CD4-positive, alpha-beta T cell treated with Interleukin-1 beta for 1 hour (primary cell): ENCODE measurements around the gene MYO6.
A peak's percentile ranks its signal among the peaks of the same experiment; 100 is the strongest.
"Not testable (repeated sequence)": the region's sequence is repeated elsewhere in the genome, so short reads cannot be mapped to it uniquely, and the experiment has no call there.

Experiments
- DNase-seq, 2 donors: peaks; one replicate each; pipeline ENCODE4 v3.0.0-alpha.2; 2020 to 2022

The MYO6 gene

DNA sequence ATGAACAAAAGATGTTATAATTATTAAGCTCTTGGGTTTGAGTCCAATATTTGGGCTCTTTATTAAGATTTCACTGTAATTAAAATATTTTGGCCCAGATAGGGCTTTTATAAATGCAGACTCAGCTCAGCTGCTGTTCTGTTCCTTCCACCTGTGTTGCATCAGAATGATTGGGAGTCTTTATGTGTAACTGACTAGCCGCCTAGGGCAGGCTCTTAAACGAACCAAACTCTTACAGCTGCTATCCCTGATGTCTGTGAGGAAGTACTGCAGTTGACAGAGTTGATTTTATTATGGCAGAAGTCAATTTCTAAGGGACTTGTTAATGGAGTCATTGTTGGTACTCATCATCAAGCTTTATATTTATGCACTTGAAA is 144.7 kb downstream of the MYO6 start:
- no peak for DNase-seq

DNA sequence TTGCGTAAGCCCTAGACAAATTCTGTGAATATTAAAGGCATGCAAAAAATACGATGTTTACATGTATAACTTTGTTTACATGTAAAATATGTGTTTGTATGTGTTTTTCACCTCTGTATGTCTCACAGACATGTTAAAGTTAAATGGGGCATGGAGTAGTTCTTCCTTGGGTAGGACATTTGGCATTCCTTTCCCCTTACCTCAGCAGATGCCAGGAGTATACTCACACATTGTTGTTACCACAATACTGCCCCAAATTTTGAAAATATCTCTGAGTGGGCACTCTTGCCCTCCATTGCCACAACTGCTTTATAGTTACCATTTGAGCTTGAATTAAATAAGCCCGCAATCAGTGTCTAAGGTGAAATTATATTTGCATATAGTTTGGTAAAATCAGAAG is 147.5 kb downstream of the MYO6 start:
- no peak for DNase-seq

DNA sequence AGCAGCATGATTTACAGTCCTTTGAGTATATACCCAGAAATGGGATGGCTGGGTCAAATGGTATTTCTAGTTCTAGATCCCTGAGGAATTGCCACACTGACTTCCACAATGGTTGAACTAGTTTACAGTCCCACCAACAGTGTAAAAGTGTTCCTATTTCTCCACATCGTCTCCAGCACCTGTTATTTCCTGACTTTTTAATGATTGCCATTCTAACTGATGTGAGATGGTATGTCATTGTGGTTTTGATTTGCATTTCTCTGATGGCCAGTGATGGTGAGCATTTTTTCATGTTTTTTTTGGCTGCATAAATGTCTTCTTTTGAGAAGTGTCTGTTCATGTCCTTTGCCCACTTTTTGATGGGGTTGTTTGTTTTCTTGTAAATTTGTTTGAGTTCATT is 151.2 kb downstream of the MYO6 start:
- not testable (repeated sequence) for DNase-seq

GRCh38 chr6:75905129-75905528 is 156.1 kb downstream of the MYO6 start:
- not testable (repeated sequence) for DNase-seq

GRCh38 chr6:75906871-75907270 is 157.8 kb downstream of the MYO6 start:
- no peak for DNase-seq

- DNase-seq, result no peak
These were observed 158.4 kb downstream of the MYO6 start for GRCh38 chr6:75907444-75907843.

DNA sequence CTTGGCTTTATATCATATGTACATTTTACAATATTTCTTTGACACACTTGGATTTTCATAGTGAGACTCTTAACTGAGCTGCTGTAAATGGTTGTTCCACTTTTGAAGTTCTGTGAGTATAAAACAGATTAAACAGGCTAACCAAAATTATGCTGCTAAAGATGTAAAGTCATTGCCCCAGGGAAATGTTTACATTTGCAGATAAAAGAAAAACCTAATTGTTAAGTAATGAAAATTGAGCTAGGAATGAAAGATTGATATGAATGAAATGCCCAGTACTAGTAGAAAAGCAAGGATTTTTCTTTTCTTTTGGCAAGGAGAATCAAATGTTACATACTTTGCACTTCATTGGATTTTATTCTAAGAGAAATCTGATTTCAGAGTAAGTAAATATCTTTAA is 164.0 kb downstream of the MYO6 start:
- no peak for DNase-seq

GRCh38 chr6:75922226-75922625 is 173.2 kb downstream of the MYO6 start:
- DNase-seq, result no peak

- DNase-seq, result no peak
These were observed 177.5 kb downstream of the MYO6 start for GRCh38 chr6:75926293-75927168.

DNA sequence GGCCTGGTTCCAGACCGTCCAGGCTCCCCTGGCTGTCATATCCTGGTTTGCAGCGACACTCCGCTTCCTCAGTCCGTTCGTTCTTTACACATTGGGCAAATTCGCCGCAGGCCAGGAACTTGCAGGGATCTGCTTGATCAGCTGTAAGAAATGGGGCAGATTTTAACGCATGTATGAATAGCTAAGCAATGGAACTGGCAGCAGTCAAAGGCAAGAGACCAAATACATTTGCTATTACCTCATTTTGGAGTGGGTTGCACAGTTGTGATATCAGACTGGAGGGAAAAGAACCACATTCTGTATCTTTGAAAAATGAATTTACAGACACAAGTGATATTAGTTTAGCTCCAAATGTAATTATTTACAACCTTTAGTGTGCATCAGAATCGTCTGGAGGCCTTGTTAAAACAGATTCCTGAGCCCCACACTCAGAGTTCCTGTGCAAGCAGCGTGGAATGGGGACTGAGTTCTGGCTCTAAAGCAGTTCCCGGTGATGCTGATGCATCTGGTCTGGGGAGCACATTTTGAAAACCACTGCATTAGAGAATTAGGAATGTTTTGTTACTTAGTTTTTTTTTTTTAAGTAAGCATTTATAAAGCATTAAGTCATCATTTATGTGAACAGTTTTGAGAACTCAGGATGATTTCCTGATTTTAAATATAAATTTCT is 182.1 kb downstream of the MYO6 start:
- DNase-seq, result no peak

DNA sequence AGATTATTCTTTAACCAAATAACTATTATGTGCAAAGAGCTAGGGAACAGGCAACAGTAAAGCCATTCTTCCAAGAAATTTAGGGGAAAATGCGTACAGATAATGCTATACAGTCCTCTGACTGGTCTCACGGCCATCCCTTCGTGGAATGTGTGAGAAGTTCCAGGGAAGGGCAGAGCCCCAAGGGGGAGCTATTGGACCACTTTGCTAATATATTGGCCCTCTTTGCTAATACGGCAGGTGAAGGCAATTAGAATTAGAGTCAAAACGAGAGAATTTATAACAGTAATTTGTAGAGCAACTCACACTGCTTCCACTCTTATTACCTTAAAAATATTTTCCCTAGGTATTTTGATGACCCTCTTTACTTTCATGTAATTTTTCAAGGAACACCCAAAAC is 183.0 kb downstream of the MYO6 start:
- no peak for DNase-seq

GRCh38 chr6:75933387-75933975 is 184.4 kb downstream of the MYO6 start:
- DNase-seq, result no peak

DNA sequence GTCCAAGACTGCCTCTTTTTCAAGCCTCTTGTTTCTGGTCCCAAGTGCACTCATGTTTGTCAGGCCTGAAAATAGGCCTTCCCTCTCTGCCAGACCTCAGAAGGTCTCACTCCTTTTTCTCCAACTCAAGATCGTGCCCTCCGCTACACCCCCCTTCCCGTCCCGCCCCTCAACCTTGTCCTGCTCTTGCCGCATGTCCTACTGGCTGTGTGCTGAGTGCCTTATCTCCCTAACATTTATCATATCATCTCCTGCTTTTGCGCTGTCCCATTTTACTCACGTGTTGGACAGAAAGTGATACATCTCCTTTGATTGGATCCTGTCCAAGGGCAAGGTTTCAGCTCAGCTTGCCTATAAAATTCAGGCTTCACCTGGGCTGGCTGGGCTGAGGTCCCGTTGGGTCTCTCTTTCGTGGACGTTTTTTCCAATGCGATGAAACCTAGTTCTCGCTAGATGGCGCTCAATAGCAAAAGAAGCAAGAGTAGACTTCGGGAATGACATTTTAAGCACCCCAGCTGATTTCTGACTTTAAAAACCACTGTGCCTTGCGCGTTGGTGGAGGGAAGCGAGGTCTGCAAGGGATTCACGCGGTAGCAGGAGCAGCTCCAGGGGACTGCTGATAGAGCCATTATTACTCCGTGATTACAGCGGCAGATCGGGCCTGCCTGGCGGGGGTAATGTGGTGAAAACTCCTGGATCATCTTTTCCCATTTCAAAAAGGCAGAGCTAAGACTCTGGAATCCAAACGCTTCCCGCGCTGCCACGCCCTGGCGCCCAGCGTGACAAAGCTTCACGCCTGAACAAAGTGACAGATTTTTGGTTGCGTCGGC is 185.8 kb downstream of the MYO6 start:
- DNase-seq, result peak; percentile 4 to 41

GRCh38 chr6:75935473-75935793 is 186.4 kb downstream of the MYO6 start:
- no peak for DNase-seq

- DNase-seq, result no peak
These were observed 187.6 kb downstream of the MYO6 start for GRCh38 chr6:75936682-75937081.

DNA sequence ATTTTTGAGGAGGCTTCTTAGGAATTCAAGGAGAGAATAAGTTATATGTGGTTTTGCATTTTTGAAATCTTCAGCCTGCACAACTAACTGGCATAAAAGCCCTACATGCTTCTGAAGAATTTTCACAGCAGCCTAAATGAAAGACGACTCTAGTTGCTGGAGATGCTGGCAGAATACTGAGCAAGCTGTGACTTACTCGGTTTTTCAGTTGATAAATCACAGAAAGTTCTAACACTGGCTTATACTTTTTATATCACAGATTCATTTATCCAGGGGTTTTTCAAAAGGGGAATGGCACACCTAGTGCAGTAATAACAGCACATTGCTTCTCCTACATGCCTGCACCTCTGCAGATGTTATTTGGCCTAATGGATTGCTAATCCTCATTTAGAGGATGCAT is 188.8 kb downstream of the MYO6 start:
- DNase-seq, result no peak

DNA sequence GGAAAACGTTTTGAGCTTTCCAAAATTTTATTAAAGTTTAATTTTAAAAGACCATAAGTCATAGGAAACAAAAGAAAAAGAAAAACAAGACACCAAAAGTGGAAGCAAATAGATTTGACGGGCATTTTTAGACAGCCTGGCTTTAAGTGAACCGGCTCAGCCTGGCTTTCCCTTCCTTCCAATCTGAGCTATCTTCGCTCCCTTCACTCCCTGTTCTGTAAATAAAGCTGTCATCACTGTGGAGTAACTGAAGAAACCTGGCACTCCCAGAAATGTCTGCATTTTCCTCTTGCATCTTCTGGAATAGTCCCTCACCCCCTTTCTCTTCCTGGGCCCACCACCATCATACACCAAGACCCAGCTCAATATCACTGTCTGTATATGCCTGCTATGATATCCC is 191.5 kb downstream of the MYO6 start:
- no peak for DNase-seq

GRCh38 chr6:75941509-75941908 is 192.5 kb downstream of the MYO6 start:
- no peak for DNase-seq

DNA sequence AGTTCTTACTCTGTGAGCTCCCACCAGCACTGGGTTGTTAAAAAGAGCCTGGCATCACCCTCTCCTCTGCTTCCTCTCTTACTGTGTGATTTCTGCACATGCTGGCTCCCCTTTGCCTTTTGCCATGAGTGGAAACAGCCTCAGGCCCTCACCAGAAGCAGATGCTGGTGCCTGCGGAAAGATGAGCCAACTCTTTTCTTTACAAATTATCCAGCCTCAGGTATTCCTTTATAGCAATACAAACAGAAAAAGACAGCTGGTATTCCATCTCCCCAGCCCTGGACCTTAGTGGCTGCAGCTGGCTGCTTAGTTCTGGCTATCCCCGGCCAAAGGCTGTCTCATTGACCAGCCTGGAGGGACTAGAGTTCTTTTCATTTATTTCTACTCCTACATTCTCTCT is 194.3 kb downstream of the MYO6 start:
- no peak for DNase-seq

DNA sequence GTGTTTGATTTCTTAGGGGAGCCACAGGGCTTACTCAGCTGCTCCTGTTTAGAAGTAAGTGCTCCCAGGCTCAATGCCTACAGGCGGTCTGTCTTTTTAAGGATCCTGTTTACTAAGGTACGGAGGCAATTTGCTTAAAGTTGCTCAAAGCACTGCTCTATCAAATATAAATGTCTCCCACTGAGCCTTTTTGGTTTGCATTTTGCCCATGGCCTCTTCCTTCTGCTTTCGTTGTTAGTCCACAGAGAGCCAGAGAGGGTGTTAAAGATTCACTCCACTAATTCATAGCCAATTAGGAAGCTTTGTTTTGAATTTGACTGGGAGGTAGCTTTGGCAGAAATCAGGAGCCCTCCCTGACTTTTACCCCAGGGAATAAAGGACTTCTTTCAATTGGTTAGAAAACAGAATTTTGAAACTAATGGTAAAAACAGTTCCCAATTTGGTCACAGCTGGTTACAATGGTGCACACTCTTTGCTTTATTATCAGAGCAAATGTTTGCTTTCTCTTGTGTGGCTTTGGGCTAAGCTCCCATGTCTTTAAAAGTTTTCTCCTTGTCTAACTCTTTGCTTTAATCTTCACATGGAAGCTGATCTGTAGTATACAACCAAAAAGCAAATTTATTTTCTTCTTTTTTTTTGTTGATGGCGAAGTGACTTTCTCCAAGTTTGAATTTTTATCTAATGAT is 197.2 kb downstream of the MYO6 start:
- DNase-seq, result no peak

GRCh38 chr6:75947935-75948334 is 198.9 kb downstream of the MYO6 start:
- DNase-seq, result no peak

GRCh38 chr6:75952128-75952527 is 203.1 kb downstream of the MYO6 start:
- DNase-seq, result no peak

GRCh38 chr6:75963569-75963968 is 214.5 kb downstream of the MYO6 start:
- no peak for DNase-seq
